ENCODE results near the gene NPSR1.

The NPSR1 gene

DNA sequence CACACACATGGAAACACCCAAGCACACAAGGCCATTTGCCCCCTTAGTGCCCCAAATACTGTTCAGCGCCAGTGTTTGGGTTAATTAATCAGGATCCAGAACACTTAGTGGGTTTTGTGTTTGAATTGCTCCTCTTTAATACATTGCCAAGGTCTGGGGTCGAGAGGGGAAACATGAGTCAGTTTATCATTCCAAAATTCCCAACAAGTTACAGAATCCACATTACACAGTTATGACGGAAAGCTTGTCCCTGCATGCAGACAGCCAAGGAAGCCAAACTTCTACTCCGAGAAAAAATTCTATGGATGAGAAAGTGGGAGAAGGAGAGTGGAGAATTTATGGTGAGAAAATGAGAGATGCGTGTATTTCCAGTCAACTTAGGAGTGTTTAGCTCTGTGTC is 189.0 kb downstream of the NPSR1 start:
- no peak for ATAC-seq

DNA sequence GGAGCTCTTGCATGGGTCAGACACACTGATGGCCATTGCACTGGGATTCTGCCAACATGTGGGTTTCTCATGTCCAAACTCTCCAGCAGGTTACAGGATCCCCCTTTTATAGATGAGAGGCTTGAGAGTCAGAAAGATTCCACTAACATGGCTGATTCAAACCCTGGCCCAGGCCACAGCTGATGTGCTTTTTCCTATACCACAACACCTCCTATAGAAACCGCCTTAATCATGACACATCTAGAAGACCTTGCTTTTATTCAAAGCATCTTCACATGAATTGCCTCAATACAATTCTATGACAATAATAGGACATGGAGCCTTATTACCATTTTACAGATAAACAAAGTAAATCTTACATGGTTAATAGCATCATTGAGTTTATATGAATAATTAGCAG is 190.7 kb downstream of the NPSR1 start:
- TF ChIP-seq CREB5 (CRISPR knock-in tag; IDR thresholded peaks at IDR 0.05; ENCODE audit: low read depth) (no peak), ZFP30 (CRISPR knock-in tag; IDR thresholded peaks at IDR 0.05) (no peak), ZC3H10 (CRISPR knock-in tag; IDR thresholded peaks at IDR 0.05) (no peak), TCF4 (CRISPR knock-in tag; IDR thresholded peaks at IDR 0.05; ENCODE audit: borderline replicate concordance) (no peak)
- ATAC-seq, result no peak

More for the DNA sequence above, 189.0 kb downstream of the NPSR1 start:
- no peak for TF ChIP-seq CREB5 (CRISPR knock-in tag; IDR thresholded peaks at IDR 0.05; ENCODE audit: low read depth)
- no peak for TF ChIP-seq ZFP30 (CRISPR knock-in tag; IDR thresholded peaks at IDR 0.05)
- TF ChIP-seq RARB (CRISPR knock-in tag; IDR thresholded peaks at IDR 0.05), result no peak
- TF ChIP-seq SNAI2 (CRISPR knock-in tag; IDR thresholded peaks at IDR 0.05), result no peak
- no peak for TF ChIP-seq ZNF8 (CRISPR knock-in tag; IDR thresholded peaks at IDR 0.05)
- no peak for TF ChIP-seq PPARA (CRISPR knock-in tag; IDR thresholded peaks at IDR 0.05; ENCODE audit: borderline replicate concordance)
- TF ChIP-seq, protein P1, sequence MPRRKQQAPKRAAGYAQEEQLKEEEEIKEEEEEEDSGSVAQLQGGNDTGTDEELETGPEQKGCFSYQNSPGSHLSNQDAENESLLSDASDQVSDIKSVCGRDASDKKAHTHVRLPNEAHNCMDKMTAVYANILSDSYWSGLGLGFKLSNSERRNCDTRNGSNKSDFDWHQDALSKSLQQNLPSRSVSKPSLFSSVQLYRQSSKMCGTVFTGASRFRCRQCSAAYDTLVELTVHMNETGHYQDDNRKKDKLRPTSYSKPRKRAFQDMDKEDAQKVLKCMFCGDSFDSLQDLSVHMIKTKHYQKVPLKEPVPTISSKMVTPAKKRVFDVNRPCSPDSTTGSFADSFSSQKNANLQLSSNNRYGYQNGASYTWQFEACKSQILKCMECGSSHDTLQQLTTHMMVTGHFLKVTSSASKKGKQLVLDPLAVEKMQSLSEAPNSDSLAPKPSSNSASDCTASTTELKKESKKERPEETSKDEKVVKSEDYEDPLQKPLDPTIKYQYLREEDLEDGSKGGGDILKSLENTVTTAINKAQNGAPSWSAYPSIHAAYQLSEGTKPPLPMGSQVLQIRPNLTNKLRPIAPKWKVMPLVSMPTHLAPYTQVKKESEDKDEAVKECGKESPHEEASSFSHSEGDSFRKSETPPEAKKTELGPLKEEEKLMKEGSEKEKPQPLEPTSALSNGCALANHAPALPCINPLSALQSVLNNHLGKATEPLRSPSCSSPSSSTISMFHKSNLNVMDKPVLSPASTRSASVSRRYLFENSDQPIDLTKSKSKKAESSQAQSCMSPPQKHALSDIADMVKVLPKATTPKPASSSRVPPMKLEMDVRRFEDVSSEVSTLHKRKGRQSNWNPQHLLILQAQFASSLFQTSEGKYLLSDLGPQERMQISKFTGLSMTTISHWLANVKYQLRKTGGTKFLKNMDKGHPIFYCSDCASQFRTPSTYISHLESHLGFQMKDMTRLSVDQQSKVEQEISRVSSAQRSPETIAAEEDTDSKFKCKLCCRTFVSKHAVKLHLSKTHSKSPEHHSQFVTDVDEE (CRISPR knock-in tag; IDR thresholded peaks at IDR 0.05), result no peak
- TF ChIP-seq ZFP3 (CRISPR knock-in tag; IDR thresholded peaks at IDR 0.05), result no peak
- no peak for TF ChIP-seq GLIS3 (CRISPR knock-in tag; IDR thresholded peaks at IDR 0.05)
- no peak for TF ChIP-seq TOX (CRISPR knock-in tag; IDR thresholded peaks at IDR 0.05; ENCODE audit: borderline replicate concordance)
- no peak for TF ChIP-seq OSR1 (CRISPR knock-in tag; IDR thresholded peaks at IDR 0.05)
- no peak for TF ChIP-seq ZNF70 (CRISPR knock-in tag; IDR thresholded peaks at IDR 0.05)
- no peak for TF ChIP-seq ZC3H10 (CRISPR knock-in tag; IDR thresholded peaks at IDR 0.05)
- no peak for TF ChIP-seq ESRRG (CRISPR knock-in tag; IDR thresholded peaks at IDR 0.05)
- TF ChIP-seq BACH2 (CRISPR knock-in tag; IDR thresholded peaks at IDR 0.05; ENCODE audit: borderline replicate concordance), result no peak
- TF ChIP-seq ZNF565 (CRISPR knock-in tag; conservative IDR thresholded peaks at IDR 0.05; ENCODE audit: low read depth), result no peak
- TF ChIP-seq PATZ1 (CRISPR knock-in tag; IDR thresholded peaks at IDR 0.05; ENCODE audit: borderline replicate concordance), result no peak
- TF ChIP-seq ARNTL (CRISPR knock-in tag; IDR thresholded peaks at IDR 0.05; ENCODE audit: borderline replicate concordance, low read depth), result no peak
- no peak for TF ChIP-seq TCF4 (CRISPR knock-in tag; IDR thresholded peaks at IDR 0.05; ENCODE audit: borderline replicate concordance)
- TF ChIP-seq CSRNP3 (CRISPR knock-in tag; IDR thresholded peaks at IDR 0.05), result no peak

DNA sequence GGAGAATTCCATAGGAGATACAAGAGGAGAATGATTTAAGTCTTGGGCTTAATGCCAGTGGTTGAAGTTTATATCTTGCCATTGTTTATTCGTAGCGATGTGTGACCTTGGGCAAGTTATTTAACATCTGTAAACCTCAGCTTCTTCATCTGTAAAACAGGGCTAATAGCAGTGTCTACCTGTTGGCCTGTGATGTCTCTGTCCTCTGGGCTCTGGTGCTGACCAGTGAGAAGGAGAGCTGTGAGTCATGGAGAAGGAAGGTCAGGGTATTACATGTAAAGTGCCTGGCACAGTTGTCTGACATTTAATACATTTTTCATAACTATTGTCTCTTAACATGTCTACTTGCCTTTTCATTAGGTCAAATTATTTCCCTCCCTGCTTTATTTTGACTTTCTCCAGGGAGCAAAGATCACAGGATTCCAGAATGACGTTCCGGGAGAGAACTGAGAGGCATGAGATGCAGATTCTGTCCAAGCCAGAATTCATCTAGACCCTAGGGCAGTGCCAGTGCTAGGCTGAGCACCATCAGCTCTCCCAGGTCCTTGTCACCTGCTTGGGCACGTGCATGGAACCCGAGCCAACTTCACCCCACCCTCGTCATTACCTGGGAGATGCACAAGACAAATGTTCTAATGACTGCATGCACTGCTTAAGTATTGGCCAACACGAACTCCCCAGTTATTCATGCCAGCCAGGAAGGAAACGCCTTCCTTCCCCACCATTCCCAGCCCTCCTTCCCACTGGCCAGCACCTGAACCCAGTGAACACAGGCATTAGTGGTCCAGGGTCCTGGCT is 191.3 kb downstream of the NPSR1 start:
- ATAC-seq, result peak; percentile 53; the same call in 2 of the 3 replicates
- no peak for TF ChIP-seq RARB (CRISPR knock-in tag; IDR thresholded peaks at IDR 0.05)
- no peak for TF ChIP-seq TCF4 (CRISPR knock-in tag; IDR thresholded peaks at IDR 0.05; ENCODE audit: borderline replicate concordance)
- TF ChIP-seq ZFP3 (CRISPR knock-in tag; IDR thresholded peaks at IDR 0.05), result no peak

All from SK-N-SH treated with all-trans-retinoic acid at 6 μM for 48 hours (cell line).